Measurements from ENCODE around the gene ZNF302.

DNA sequence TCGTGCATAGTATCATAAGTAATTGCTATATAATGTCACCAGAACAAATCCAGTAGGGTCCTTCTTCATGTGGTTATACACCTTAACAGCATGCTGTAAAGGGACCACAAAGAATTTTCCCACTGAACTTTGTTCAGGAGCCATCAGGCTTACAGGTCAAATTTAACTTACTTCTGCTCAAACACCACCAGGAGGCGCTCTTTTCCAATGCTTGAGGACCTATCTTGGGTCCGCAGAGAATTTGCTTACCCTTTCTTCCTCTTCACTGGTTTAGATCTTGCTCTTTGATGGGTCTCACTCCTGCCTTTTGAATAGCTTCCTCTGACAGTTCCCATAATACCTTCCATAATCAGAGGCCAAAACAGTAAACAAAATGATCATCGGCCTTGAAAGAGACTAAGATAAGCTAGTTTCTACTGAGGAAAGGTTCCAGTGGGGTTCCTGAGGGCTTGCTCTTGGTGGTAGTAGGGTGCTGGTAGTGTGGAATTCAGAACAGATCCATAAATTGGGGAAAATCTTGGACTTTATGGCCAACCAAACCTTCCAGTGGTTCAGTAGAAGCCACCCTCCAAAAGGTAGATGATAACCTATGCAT is 37.9 kb upstream of the ZNF302 start:
- TF ChIP-seq EZH2 (IDR thresholded peaks at IDR 0.05; ENCODE audit: low read length, unreplicated experiment) (no peak), EZH2phosphoT487 (IDR thresholded peaks at IDR 0.05; ENCODE audit: borderline replicate concordance, low read length) (no peak), CTCF (conservative IDR thresholded peaks at IDR 0.05; ENCODE audit: low read depth, low read length) (peak; percentile 74)

All from PC-3 (cell line).